Psoas muscle (tissue), 8 donors: Measurements from ENCODE around the gene SCUBE3. TPM values are rescaled to one million over a fixed set of nuclear protein-coding genes. Genes with fewer than 3 reads are reported as not detected.

Experiments
- ATAC-seq, 4 donors: fragments of 200-7000 bp; cut with Tn5 transposase; one replicate each; pipeline ENCODE4 v1.9.1; 2020; ENCODE audit warnings: moderate library complexity in 3 of 4, mild to moderate bottlenecking in 2 of 4
- DNase-seq, 2 donors: peaks; one replicate each; pipeline ENCODE4 v3.0.0-alpha.2; 2020
- H3K27ac ChIP-seq: fragments of 200-600 bp; one replicate; pipeline ENCODE4 v1.8.0; 2022
- H3K27me3 ChIP-seq, 3 donors: fragments of 200-600 bp in 1 of 3; one replicate each; pipeline versions ENCODE4 v1.6.1 to v1.8.0; 2013 to 2022; ENCODE audit warnings: low read length in 2 of 3, mild to moderate bottlenecking in 2 of 3, moderate library complexity in 1 of 3; ENCODE audit not compliant: insufficient read depth in 3 of 3
- H3K36me3 ChIP-seq, 2 donors: fragments of 200-600 bp in 1 of 2; one replicate each; pipeline versions ENCODE4 v1.6.1 to v1.8.0; 2013 to 2022; ENCODE audit warnings: low read depth in 1 of 2, mild to moderate bottlenecking in 1 of 2, moderate library complexity in 1 of 2; ENCODE audit not compliant: insufficient read depth in 1 of 2
- H3K4me1 ChIP-seq: fragments of 200-600 bp; one replicate; pipeline ENCODE4 v1.8.0; 2022
- H3K4me3 ChIP-seq: fragments of 200-600 bp; one replicate; pipeline ENCODE4 v1.8.0; 2022; ENCODE audit warnings: mild to moderate bottlenecking
- H3K9me3 ChIP-seq: fragments of 200-600 bp; one replicate; pipeline ENCODE4 v1.8.0; 2022
- WGBS, 3 donors: extraction: QIAGEN DNeasy Blood & Tissue Kit; methylation state at CpG; one replicate each; pipeline versions ENCODE4 v1.1.6 to v1.1.7; 2013; 5-methylcytosine and 5-hydroxymethylcytosine counted together
- intact Hi-C, 2 donors: fragments of 100-400 bp; cut with DNase I; formaldehyde crosslinking; loops; one replicate each; pipeline versions ENCODE4 v1.11.0 to v1.14.2; 2022
- long read RNA-seq, 2 donors: library from polyadenylated mRNA; unstranded; transcript quantifications; one replicate each; pipeline ENCODE4 v2.0.0, GENCODE V29; 2021
- polyA plus RNA-seq, 3 donors: library from polyadenylated mRNA; stranded (reverse); fragments of 200-250 nt; gene quantifications; one replicate each; pipeline ENCODE4 v1.2.3, GENCODE V29; 2013
- total RNA-seq, 4 donors: library from RNA; stranded (reverse); fragmentation: NEBNext Ultra II Directional in 2 of 4; extraction: Animal tissue kit (Norgen Biotek cat#: 25700) in 2 of 4; gene quantifications; one replicate each; pipeline versions ENCODE4 v1.2.1 to v1.2.4, GENCODE V29; 2021 to 2023
- TF ChIP-seq, protein P1 (sequence below): fragments of 200-600 bp; IDR thresholded peaks from one replicate; pipeline ENCODE4 v1.8.0; 2022; ENCODE audit warnings: antibody characterized with exemption
- donor health status: healthy with polysubstance abuse.
- donor health status: DM: no; HTN: no; CAD: no; lungs with moderate emphysema.
- donor health status: Bipolar disorder and iron deficiency.
- donor health status: healthy.
- donor health status: DM: yes; HTN: yes; CAD: no.
- donor health status: DM: no; HTN: no; CAD: no.
- donor health status: DM: no; HTN: no; CAD: no.
- donor health status: DM: yes; HTN: yes; CAD: no.

The SCUBE3 gene
- total RNA-seq (under 1 TPM in 2 of 4 donors, not detected in 2; 0.10 to 0.21 TPM), polyA plus RNA-seq (under 1 TPM; 0.01 to 0.04 (median 0.01) TPM)
- long read RNA-seq, donor 1 = 0 reads
- long read RNA-seq, donor 2, partial matches to known transcripts = 0 of 1 reads
- long read RNA-seq, donor 2, other reads (novel, unspliced or antisense) = 1 of 1 reads

GRCh38 chr6:35213824-35214756, at the start of gene SCUBE3:
SCUBE3 (plus strand) TSS chr6:35213956; CDS start chr6:35214419, 463 bp downstream.
- H3K27ac ChIP-seq = no peak within 1 kb of the TSS
- peak; percentile 25 to 63 (median 53) for ATAC-seq
- 0 to 2% (median 1%) methylated on average over 53 to 87 of the region's 89 CpGs for WGBS, 3 donors
- peaks cover 0 to 76% (median 40%) of the 10 kb centered on the region in 3 donors for H3K27me3 ChIP-seq
- TF ChIP-seq, protein P1, sequence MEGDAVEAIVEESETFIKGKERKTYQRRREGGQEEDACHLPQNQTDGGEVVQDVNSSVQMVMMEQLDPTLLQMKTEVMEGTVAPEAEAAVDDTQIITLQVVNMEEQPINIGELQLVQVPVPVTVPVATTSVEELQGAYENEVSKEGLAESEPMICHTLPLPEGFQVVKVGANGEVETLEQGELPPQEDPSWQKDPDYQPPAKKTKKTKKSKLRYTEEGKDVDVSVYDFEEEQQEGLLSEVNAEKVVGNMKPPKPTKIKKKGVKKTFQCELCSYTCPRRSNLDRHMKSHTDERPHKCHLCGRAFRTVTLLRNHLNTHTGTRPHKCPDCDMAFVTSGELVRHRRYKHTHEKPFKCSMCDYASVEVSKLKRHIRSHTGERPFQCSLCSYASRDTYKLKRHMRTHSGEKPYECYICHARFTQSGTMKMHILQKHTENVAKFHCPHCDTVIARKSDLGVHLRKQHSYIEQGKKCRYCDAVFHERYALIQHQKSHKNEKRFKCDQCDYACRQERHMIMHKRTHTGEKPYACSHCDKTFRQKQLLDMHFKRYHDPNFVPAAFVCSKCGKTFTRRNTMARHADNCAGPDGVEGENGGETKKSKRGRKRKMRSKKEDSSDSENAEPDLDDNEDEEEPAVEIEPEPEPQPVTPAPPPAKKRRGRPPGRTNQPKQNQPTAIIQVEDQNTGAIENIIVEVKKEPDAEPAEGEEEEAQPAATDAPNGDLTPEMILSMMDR = no peak
- DNase-seq = peak in 1 of 2 donors; percentile 27
- no peaks in the 10 kb centered on the region for H3K9me3 ChIP-seq
- intact Hi-C loops = no loop called here
- H3K4me1 ChIP-seq = peaks cover 15% of the 10 kb centered on the region
- peak within 1 kb of the TSS; percentile 68 for H3K4me3 ChIP-seq
- no peaks in the 10 kb centered on the region for H3K36me3 ChIP-seq

- ATAC-seq (no peak), DNase-seq (no peak)
- TF ChIP-seq, protein P1 = no peak
- no peak overlapping the region for H3K27ac ChIP-seq
- H3K4me3 ChIP-seq = no peak overlapping the region
- H3K9me3 ChIP-seq = no peaks in the 10 kb centered on the region
- intact Hi-C loops = no loop called here
- no peaks in the 10 kb centered on the region for H3K27me3 ChIP-seq
- no peaks in the 10 kb centered on the region for H3K4me1 ChIP-seq
- WGBS, 3 donors = 84 to 88% (median 86%) methylated on average over 6 of the region's 6 CpGs
- no peaks in the 10 kb centered on the region for H3K36me3 ChIP-seq
Measured at GRCh38 chr6:35164277-35164676, 49.5 kb upstream of the SCUBE3 start.

DNA sequence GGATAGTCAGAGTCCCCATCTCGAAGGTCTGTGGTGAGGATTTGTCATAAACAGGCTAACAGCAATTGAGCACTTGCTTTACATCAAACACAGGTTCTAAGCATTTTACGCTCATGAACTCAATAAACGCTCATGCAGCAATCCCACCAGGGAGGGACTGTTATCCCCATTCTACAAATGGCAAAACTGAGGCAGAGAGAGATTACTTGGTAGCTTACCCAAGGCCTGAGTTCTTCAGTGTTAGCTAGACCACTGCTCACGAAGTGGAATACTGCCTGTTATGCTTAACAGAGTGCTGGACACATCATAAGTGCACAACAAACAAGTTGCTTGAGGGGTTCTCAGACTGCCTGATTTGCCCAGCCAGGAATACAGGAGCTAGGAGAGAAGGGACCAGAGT, 48.9 kb upstream of the SCUBE3 start:
- no peak for ATAC-seq
- WGBS, 3 donors = 91 to 96% (median 95%) methylated on average over 4 of the region's 4 CpGs
- intact Hi-C loops = no loop called here

GRCh38 chr6:35165630-35166071, 48.1 kb upstream of the SCUBE3 start:
- DNase-seq = no peak
- 86 to 89% (median 88%) methylated on average over 2 of the region's 2 CpGs for WGBS, 3 donors

More for the DNA sequence above, 48.9 kb upstream of the SCUBE3 start:
- Histone ChIP-seq H3K27ac (no peak overlapping the region), H3K36me3 (no peaks in the 10 kb centered on the region), H3K9me3 (no peaks in the 10 kb centered on the region), H3K4me3 (no peak overlapping the region), H3K27me3 (no peaks in the 10 kb centered on the region), H3K4me1 (no peaks in the 10 kb centered on the region)
- TF ChIP-seq, protein P1 = no peak
- no peak for DNase-seq

More at GRCh38 chr6:35165630-35166071, 48.1 kb upstream of the SCUBE3 start:
- Histone ChIP-seq H3K36me3 (no peaks in the 10 kb centered on the region), H3K4me3 (no peak overlapping the region), H3K27me3 (peaks cover 0 to under 1% (median 0%) of the 10 kb centered on the region in 3 donors), H3K9me3 (no peaks in the 10 kb centered on the region), H3K4me1 (no peaks in the 10 kb centered on the region), H3K27ac (no peak overlapping the region)
- TF ChIP-seq, protein P1 = no peak
- intact Hi-C loops = no loop called here
- no peak for ATAC-seq
